ENCODE data around the gene TFIP11.

TFIP11 gene

DNA sequence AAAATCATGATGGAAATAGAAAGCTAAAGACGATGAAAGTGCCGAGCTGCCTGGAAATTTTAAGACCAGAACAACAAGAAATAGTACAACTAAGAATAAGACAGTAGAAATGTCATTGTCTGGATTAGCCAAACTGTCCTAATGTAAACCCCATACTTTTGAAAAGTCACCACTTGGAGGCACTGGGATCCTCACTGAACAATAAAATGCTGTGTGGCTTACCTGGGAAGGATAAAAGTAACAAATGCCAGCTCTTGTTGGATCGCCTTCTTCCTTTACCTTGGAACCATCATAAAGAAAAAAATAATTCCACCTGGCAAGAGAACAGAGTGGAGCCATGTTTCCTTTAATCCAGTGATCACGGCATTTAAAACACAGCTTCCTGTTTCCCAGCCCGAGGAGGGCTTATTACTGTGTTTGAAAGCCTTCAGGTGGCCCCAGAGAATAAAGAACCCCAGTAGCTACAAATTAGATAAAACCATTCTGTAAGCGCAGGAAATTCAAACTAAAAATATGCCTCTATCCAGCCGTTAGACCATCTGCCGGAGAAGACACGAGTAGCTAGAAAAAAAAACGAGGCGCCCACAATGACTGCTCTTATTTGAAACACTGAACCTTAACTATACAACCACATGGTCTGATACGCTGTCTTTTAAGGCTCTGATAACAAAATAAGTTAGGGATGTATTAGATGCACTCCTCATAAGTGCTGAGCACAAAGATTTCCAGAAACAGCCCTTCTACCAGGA is 33.1 kb downstream of the TFIP11 start:
- H3K9me3 ChIP-seq (ENCODE audit: low read length), result no peaks in the 10 kb centered on the region
- no peaks in the 10 kb centered on the region for H4K20me1 ChIP-seq (ENCODE audit: insufficient read depth, low read length)
- peaks cover 34% of the 10 kb centered on the region for H3K79me2 ChIP-seq (ENCODE audit: insufficient read depth, low read length)
- H3F3A ChIP-seq (ENCODE audit: insufficient read depth, low read length), result peaks cover 8% of the 10 kb centered on the region; the same call in 1 of the 2 replicates
- peaks cover 59% of the 10 kb centered on the region for H3K4me1 ChIP-seq (ENCODE audit: insufficient read depth, low read length, severe bottlenecking)
- H3K27me3 ChIP-seq (ENCODE audit: insufficient read depth, low read length), result no peaks in the 10 kb centered on the region
- peak overlapping the region; percentile 3 for H2AFZ ChIP-seq (ENCODE audit: low read length)
- peak overlapping the region; percentile 88 for H3K4me3 ChIP-seq (ENCODE audit: low read depth, low read length, poor library complexity, severe bottlenecking)
- H3K27ac ChIP-seq (ENCODE audit: low read depth, low read length, poor library complexity, severe bottlenecking), result peak overlapping the region; percentile 94
- peaks cover 43% of the 10 kb centered on the region; the same call in 1 of the 2 replicates for H3K36me3 ChIP-seq (ENCODE audit: insufficient read depth, low read length)
- H3K4me2 ChIP-seq (ENCODE audit: low read length), result peak overlapping the region; percentile 86
- H3K9ac ChIP-seq (ENCODE audit: low read length), result peak overlapping the region; percentile 90
- TF ChIP-seq EZH2 (IDR thresholded peaks at IDR 0.05; ENCODE audit: borderline replicate concordance, low read length), result no peak
- TF ChIP-seq, protein P1, sequence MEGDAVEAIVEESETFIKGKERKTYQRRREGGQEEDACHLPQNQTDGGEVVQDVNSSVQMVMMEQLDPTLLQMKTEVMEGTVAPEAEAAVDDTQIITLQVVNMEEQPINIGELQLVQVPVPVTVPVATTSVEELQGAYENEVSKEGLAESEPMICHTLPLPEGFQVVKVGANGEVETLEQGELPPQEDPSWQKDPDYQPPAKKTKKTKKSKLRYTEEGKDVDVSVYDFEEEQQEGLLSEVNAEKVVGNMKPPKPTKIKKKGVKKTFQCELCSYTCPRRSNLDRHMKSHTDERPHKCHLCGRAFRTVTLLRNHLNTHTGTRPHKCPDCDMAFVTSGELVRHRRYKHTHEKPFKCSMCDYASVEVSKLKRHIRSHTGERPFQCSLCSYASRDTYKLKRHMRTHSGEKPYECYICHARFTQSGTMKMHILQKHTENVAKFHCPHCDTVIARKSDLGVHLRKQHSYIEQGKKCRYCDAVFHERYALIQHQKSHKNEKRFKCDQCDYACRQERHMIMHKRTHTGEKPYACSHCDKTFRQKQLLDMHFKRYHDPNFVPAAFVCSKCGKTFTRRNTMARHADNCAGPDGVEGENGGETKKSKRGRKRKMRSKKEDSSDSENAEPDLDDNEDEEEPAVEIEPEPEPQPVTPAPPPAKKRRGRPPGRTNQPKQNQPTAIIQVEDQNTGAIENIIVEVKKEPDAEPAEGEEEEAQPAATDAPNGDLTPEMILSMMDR (IDR thresholded peaks at IDR 0.05; ENCODE audit: low read length), result peak; percentile 19; the same call in 1 of the 2 replicates
- H3K9me2 ChIP-seq (ENCODE audit: low read depth, low read length), result no peaks in the 10 kb centered on the region

DNA sequence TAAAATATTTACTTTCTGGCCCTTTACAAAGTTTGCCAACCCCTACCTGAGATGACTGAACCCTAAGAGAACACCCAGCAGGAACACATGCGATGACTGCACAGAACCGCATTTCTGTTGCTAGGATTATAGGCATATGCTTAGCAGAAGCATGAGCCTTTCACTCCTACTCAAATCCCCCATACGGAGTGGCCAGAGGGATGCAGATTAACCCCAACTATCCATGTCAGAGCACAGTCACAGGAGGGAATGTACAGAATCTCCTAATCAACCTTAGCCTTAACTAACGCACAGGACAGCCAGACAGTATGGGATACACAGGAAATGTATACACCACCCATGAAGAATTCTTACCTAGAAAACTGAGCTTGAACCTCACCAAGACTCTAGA is 34.9 kb downstream of the TFIP11 start:
- no peaks in the 10 kb centered on the region for H3K27me3 ChIP-seq (ENCODE audit: insufficient read depth, low read length)
- no peaks in the 10 kb centered on the region for H4K20me1 ChIP-seq (ENCODE audit: insufficient read depth, low read length)
- peaks cover 61% of the 10 kb centered on the region for H3K36me3 ChIP-seq (ENCODE audit: insufficient read depth, low read length)
- H3K9ac ChIP-seq (ENCODE audit: low read length), result peak overlapping the region; percentile 11; the same call in 1 of the 2 replicates
- no peaks in the 10 kb centered on the region for H3K9me2 ChIP-seq (ENCODE audit: low read depth, low read length)
- peak overlapping the region; percentile 86 for H3K4me2 ChIP-seq (ENCODE audit: low read length)
- H2AFZ ChIP-seq (ENCODE audit: low read length), result no peak overlapping the region
- peaks cover 51% of the 10 kb centered on the region for H3K4me1 ChIP-seq (ENCODE audit: insufficient read depth, low read length, severe bottlenecking)
- peak overlapping the region; percentile 18 for H3K4me3 ChIP-seq (ENCODE audit: low read depth, low read length, poor library complexity, severe bottlenecking)
- TF ChIP-seq EZH2 (IDR thresholded peaks at IDR 0.05; ENCODE audit: borderline replicate concordance, low read length), result no peak
- TF ChIP-seq, protein P1 (IDR thresholded peaks at IDR 0.05; ENCODE audit: low read length), result no peak
- H3F3A ChIP-seq (ENCODE audit: insufficient read depth, low read length), result peaks cover 7% of the 10 kb centered on the region; the same call in 1 of the 2 replicates
- peak overlapping the region; percentile 23 for H3K27ac ChIP-seq (ENCODE audit: low read depth, low read length, poor library complexity, severe bottlenecking)
- peaks cover 25% of the 10 kb centered on the region for H3K79me2 ChIP-seq (ENCODE audit: insufficient read depth, low read length)
- H3K9me3 ChIP-seq (ENCODE audit: low read length), result no peaks in the 10 kb centered on the region

DNA sequence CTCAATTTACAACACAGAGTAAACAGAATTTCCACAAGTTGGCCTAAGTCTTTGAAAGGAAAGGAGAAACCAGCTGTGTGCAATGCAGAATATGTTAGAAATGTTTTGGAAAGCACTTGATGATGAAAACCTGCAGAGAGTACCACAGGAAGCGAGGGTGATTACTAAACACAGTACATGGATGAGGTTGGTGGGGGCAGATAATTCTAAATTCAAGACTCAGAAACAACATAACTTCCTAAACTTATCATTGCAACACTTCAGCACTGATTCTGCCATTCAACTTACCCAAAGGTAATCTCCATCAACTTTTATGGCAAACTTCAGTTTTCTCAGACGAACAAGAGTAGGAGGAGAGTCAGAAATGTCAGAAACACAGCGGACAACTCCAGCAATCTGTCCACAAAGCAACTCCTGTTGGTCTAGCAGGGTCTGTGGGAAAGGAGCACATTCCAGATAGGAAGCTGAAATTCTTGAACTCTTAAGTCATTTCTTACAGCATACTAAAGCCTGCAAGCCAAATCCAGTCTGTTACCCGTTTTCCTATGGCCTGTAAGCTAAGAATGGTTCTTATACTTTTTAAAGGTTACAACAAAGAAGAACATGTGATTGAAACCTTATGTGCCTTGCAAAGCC is 35.5 kb downstream of the TFIP11 start:
- TF ChIP-seq, protein P1 (IDR thresholded peaks at IDR 0.05; ENCODE audit: low read length), result no peak
- TF ChIP-seq EZH2 (IDR thresholded peaks at IDR 0.05; ENCODE audit: borderline replicate concordance, low read length), result no peak
- Histone ChIP-seq H3K79me2 (ENCODE audit: insufficient read depth, low read length) (peaks cover 25% of the 10 kb centered on the region), H3K4me1 (ENCODE audit: insufficient read depth, low read length, severe bottlenecking) (peaks cover 46% of the 10 kb centered on the region), H3K36me3 (ENCODE audit: insufficient read depth, low read length) (peaks cover 66% of the 10 kb centered on the region), H3K27ac (ENCODE audit: low read depth, low read length, poor library complexity, severe bottlenecking) (no peak overlapping the region), H3K27me3 (ENCODE audit: insufficient read depth, low read length) (no peaks in the 10 kb centered on the region), H3K9me2 (ENCODE audit: low read depth, low read length) (no peaks in the 10 kb centered on the region), H3K9ac (ENCODE audit: low read length) (no peak overlapping the region; the same call in 1 of the 2 replicates), H3F3A (ENCODE audit: insufficient read depth, low read length) (peaks cover 2% of the 10 kb centered on the region; the same call in 1 of the 2 replicates), H3K4me3 (ENCODE audit: low read depth, low read length, poor library complexity, severe bottlenecking) (no peak overlapping the region), H2AFZ (ENCODE audit: low read length) (no peak overlapping the region), H3K9me3 (ENCODE audit: low read length) (no peaks in the 10 kb centered on the region), H3K4me2 (ENCODE audit: low read length) (peak overlapping the region; percentile 86), H4K20me1 (ENCODE audit: insufficient read depth, low read length) (no peaks in the 10 kb centered on the region)
